MG63 (cell line): ENCODE results near the gene HES3. TPM values are rescaled to one million over a fixed set of nuclear protein-coding genes. Genes with fewer than 3 reads are reported as not detected.

Experiments used
- DNase-seq: peaks from one replicate; pipeline ENCODE4 v3.0.0-alpha.2; 2020
- H3K27me3 ChIP-seq: fragments of 250-450 bp; sonication (Bioruptor Pico); 2 replicates; pipeline ENCODE4 v1.5.1; 2020; ENCODE audit warnings: mild to moderate bottlenecking, moderate library complexity
- H3K36me3 ChIP-seq: fragments of 250-450 bp; sonication (Bioruptor Pico); 2 replicates; pipeline ENCODE4 v1.5.1; 2020; ENCODE audit warnings: mild to moderate bottlenecking, moderate library complexity
- H3K4me3 ChIP-seq: fragments of 250-450 bp; sonication (Bioruptor Pico); 2 replicates; pipeline ENCODE4 v1.5.1; 2020; ENCODE audit warnings: mild to moderate bottlenecking, moderate library complexity
- H3K9me3 ChIP-seq: fragments of 250-450 bp; sonication (Bioruptor Pico); 2 replicates; pipeline ENCODE4 v1.5.1; 2020; ENCODE audit warnings: mild to moderate bottlenecking, moderate library complexity
- total RNA-seq: library from RNA; depleted of rRNA; stranded (reverse); fragments of >200 nt; shearing (Covaris generic); gene quantifications from 2 replicates; pipeline ENCODE4 v1.2.3, GENCODE V29; 2014; ENCODE audit warnings: low replicate concordance

The HES3 gene
- total RNA-seq, 1 experiment from 2014 or later, result not detected

GRCh38 chr1:6279613-6280383, 35.8 kb downstream of the HES3 start:
- no peaks in the 10 kb centered on the region for H3K9me3 ChIP-seq
- no peak overlapping the region for H3K4me3 ChIP-seq
- H3K36me3 ChIP-seq, result no peaks in the 10 kb centered on the region; the same call in 1 of the 2 replicates
- no peak for DNase-seq
- H3K27me3 ChIP-seq, result no peaks in the 10 kb centered on the region

GRCh38 chr1:6280761-6281451, 36.9 kb downstream of the HES3 start:
- H3K9me3 ChIP-seq, result no peaks in the 10 kb centered on the region
- no peaks in the 10 kb centered on the region for H3K27me3 ChIP-seq
- no peaks in the 10 kb centered on the region; the same call in 1 of the 2 replicates for H3K36me3 ChIP-seq
- DNase-seq, result no peak
- no peak overlapping the region for H3K4me3 ChIP-seq

- no peak for DNase-seq
- Histone ChIP-seq H3K36me3 (no peaks in the 10 kb centered on the region; the same call in 1 of the 2 replicates), H3K9me3 (no peaks in the 10 kb centered on the region), H3K27me3 (no peaks in the 10 kb centered on the region), H3K4me3 (no peak overlapping the region)
These were observed 37.8 kb downstream of the HES3 start for GRCh38 chr1:6281511-6282402.

- DNase-seq, result no peak
- Histone ChIP-seq H3K4me3 (no peak overlapping the region), H3K9me3 (no peaks in the 10 kb centered on the region), H3K27me3 (no peaks in the 10 kb centered on the region), H3K36me3 (no peaks in the 10 kb centered on the region; the same call in 1 of the 2 replicates)
These were observed 38.7 kb downstream of the HES3 start for GRCh38 chr1:6282577-6283270.

- no peaks in the 10 kb centered on the region for H3K9me3 ChIP-seq
- H3K27me3 ChIP-seq, result no peaks in the 10 kb centered on the region
- H3K4me3 ChIP-seq, result no peak overlapping the region
- H3K36me3 ChIP-seq, result no peaks in the 10 kb centered on the region; the same call in 1 of the 2 replicates
- no peak for DNase-seq
These were observed 41.4 kb downstream of the HES3 start for GRCh38 chr1:6285336-6285735.

GRCh38 chr1:6286266-6286665, 42.3 kb downstream of the HES3 start:
- no peak overlapping the region for H3K4me3 ChIP-seq
- no peaks in the 10 kb centered on the region; the same call in 1 of the 2 replicates for H3K36me3 ChIP-seq
- no peaks in the 10 kb centered on the region for H3K27me3 ChIP-seq
- no peak for DNase-seq
- H3K9me3 ChIP-seq, result no peaks in the 10 kb centered on the region

GRCh38 chr1:6287029-6287428, 43.0 kb downstream of the HES3 start:
- Histone ChIP-seq H3K27me3 (no peaks in the 10 kb centered on the region), H3K9me3 (no peaks in the 10 kb centered on the region), H3K4me3 (no peak overlapping the region), H3K36me3 (no peaks in the 10 kb centered on the region; the same call in 1 of the 2 replicates)
- DNase-seq, result no peak

- peak; percentile 74 for DNase-seq
- no peaks in the 10 kb centered on the region; the same call in 1 of the 2 replicates for H3K36me3 ChIP-seq
These were observed 43.5 kb downstream of the HES3 start for GRCh38 chr1:6287431-6287886.

GRCh38 chr1:6288026-6288425, 44.0 kb downstream of the HES3 start:
- no peak overlapping the region for H3K4me3 ChIP-seq
- H3K9me3 ChIP-seq, result no peaks in the 10 kb centered on the region
- no peak for DNase-seq
- no peaks in the 10 kb centered on the region; the same call in 1 of the 2 replicates for H3K36me3 ChIP-seq
- no peaks in the 10 kb centered on the region for H3K27me3 ChIP-seq

More at GRCh38 chr1:6287431-6287886, 43.5 kb downstream of the HES3 start:
- Histone ChIP-seq H3K4me3 (no peak overlapping the region), H3K27me3 (no peaks in the 10 kb centered on the region), H3K9me3 (no peaks in the 10 kb centered on the region)

GRCh38 chr1:6288665-6289064, 44.7 kb downstream of the HES3 start:
- Histone ChIP-seq H3K36me3 (no peaks in the 10 kb centered on the region; the same call in 1 of the 2 replicates), H3K27me3 (no peaks in the 10 kb centered on the region)
- no peak for DNase-seq

GRCh38 chr1:6292102-6292501, 48.1 kb downstream of the HES3 start:
- H3K36me3 ChIP-seq, result no peaks in the 10 kb centered on the region; the same call in 1 of the 2 replicates
- no peaks in the 10 kb centered on the region for H3K9me3 ChIP-seq
- H3K27me3 ChIP-seq, result no peaks in the 10 kb centered on the region
- no peak for DNase-seq
- no peak overlapping the region for H3K4me3 ChIP-seq

More at GRCh38 chr1:6288665-6289064, 44.7 kb downstream of the HES3 start:
- Histone ChIP-seq H3K4me3 (no peak overlapping the region), H3K9me3 (no peaks in the 10 kb centered on the region)

GRCh38 chr1:6294080-6294889, 50.3 kb downstream of the HES3 start:
- H3K27me3 ChIP-seq, result no peaks in the 10 kb centered on the region
- DNase-seq, result no peak
- H3K9me3 ChIP-seq, result no peaks in the 10 kb centered on the region
- no peaks in the 10 kb centered on the region; the same call in 1 of the 2 replicates for H3K36me3 ChIP-seq
- H3K4me3 ChIP-seq, result no peak overlapping the region

GRCh38 chr1:6294890-6295556, 51.0 kb downstream of the HES3 start:
- H3K9me3 ChIP-seq, result no peaks in the 10 kb centered on the region
- H3K36me3 ChIP-seq, result no peaks in the 10 kb centered on the region; the same call in 1 of the 2 replicates
- H3K27me3 ChIP-seq, result no peaks in the 10 kb centered on the region
- DNase-seq, result no peak
- H3K4me3 ChIP-seq, result no peak overlapping the region
